ENCODE measurements around the gene MCM5. TPM values are rescaled to one million over a fixed set of nuclear protein-coding genes. Genes with fewer than 3 reads are reported as not detected.
"Not testable (repeated sequence)": the region's sequence is repeated elsewhere in the genome, so short reads cannot be mapped to it uniquely, and the experiment has no call there.

Gene MCM5
- polyA plus RNA-seq, 3 donors from 2014 or later, result 39.0 to 65.3 (median 45.7) TPM

DNA sequence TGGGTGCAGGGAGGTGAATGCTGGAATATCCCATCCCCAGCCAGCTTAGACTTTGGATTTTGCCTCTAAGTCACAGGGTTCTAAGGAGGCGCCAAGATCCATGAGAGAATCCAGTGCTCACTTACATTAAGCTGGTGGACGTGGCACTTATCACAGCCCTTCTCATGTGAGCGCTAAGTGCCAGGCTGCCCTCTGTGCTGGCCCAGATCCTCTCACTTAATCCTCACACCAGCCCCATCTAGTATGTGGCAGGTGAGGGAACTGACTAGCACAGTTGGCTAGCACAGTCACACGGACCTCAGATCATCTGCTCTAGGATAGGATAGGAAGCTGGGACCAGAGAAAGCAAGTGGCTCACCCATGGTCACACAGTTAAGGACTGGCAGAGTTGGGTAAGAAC lies 15.4 kb upstream of the MCM5 start:
- H3K9me3 Mint-ChIP-seq, result no peaks in the 10 kb centered on the region
- no peaks in the 10 kb centered on the region for H3K36me3 Mint-ChIP-seq
- no peak for DNase-seq
- no peak overlapping the region for H3K27ac Mint-ChIP-seq
- H3K4me3 Mint-ChIP-seq, result no peak overlapping the region
- peaks cover 8 to 12% of the 10 kb centered on the region in 2 donors for H3K4me1 Mint-ChIP-seq
- H3K27me3 Mint-ChIP-seq (ENCODE audit: low read depth in 3 of 3), result peaks cover 3 to 10% (median 3%) of the 10 kb centered on the region in 3 donors

DNA sequence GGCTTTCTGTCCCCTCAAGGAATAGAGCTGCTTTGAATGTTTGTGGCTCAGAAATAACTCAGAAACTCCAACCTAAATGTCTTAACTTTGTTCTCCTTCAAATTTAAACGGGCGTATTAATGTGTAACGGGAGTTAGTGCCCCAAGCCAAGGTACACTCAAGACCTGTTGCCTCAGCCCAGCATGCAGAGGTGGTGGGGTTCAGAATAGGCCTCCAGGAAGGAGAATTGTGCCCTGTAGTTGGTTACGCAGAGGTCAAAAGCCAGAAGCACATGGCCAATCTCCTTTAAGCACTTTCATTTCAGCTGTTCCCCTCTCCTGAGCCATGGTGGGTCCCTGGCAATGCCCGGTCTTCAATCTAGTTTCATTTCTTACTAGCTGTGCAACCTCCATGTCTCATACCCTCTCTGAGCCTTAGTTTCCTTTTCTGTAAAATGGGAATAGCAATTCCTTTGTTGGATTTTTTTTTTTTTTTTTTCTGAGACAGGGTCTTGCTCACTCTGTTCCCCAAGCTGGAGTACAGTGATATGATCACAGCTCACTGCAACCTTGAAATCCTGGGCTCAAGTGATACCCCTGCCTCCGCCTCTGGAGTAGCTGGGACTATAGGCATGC lies 14.9 kb upstream of the MCM5 start:
- no peaks in the 10 kb centered on the region for H3K36me3 Mint-ChIP-seq
- H3K27ac Mint-ChIP-seq, result no peak overlapping the region

DNA sequence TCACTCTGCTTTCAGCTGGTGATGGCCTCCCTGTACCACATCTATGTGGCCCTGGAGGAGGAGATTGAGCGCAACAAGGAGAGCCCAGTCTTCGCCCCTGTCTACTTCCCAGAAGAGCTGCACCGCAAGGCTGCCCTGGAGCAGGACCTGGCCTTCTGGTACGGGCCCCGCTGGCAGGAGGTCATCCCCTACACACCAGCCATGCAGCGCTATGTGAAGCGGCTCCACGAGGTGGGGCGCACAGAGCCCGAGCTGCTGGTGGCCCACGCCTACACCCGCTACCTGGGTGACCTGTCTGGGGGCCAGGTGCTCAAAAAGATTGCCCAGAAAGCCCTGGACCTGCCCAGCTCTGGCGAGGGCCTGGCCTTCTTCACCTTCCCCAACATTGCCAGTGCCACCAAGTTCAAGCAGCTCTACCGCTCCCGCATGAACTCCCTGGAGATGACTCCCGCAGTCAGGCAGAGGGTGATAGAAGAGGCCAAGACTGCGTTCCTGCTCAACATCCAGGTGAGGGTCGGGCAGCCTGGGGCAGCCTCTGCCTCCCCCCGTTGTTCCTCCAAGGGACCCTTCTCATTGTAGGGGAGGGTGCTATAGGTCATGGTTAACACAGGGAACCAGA lies 13.2 kb upstream of the MCM5 start:
- Mint-ChIP-seq H3K4me1 (peaks cover 1 to 2% of the 10 kb centered on the region in 2 donors), H3K27ac (no peak overlapping the region), H3K27me3 (ENCODE audit: low read depth in 3 of 3) (no peaks in the 10 kb centered on the region), H3K36me3 (no peaks in the 10 kb centered on the region), H3K9me3 (no peaks in the 10 kb centered on the region), H3K4me3 (no peak overlapping the region)
- no peak for DNase-seq

More for the DNA sequence above, 14.9 kb upstream of the MCM5 start:
- no peak overlapping the region for H3K4me3 Mint-ChIP-seq
- no peak for DNase-seq
- H3K9me3 Mint-ChIP-seq, result no peaks in the 10 kb centered on the region
- peaks cover under 1 to 8% (median under 1%) of the 10 kb centered on the region in 3 donors for H3K27me3 Mint-ChIP-seq (ENCODE audit: low read depth in 3 of 3)
- H3K4me1 Mint-ChIP-seq, result peaks cover 8 to 12% of the 10 kb centered on the region in 2 donors

DNA sequence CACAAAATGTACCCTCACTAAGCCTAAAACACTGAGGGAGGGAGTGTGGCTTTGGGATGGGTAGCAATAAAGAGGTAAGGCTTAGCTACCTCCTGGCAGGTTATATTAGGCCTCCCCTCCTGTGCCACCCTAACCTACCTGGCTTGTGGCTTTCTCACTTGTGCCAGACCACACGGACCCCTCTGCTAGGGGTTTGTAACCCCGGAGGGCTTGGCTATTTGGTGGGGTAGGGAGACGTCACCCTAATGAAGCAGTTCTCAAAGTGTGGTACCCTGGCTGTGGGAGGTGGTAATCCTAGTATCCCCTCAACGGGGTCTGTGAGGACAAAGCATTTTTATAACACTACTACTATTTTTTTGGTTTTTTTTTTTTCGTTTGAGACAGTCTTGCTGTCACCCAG lies 9.0 kb upstream of the MCM5 start:
- Mint-ChIP-seq H3K36me3 (peaks cover 0 to 7% (median 0%) of the 10 kb centered on the region in 3 donors), H3K4me3 (no peak overlapping the region), H3K9me3 (no peaks in the 10 kb centered on the region), H3K27ac (no peak overlapping the region), H3K4me1 (peaks cover 12% of the 10 kb centered on the region in 2 donors), H3K27me3 (ENCODE audit: low read depth in 3 of 3) (peaks cover 0 to 2% (median 0%) of the 10 kb centered on the region in 3 donors)
- DNase-seq, result no peak

DNA sequence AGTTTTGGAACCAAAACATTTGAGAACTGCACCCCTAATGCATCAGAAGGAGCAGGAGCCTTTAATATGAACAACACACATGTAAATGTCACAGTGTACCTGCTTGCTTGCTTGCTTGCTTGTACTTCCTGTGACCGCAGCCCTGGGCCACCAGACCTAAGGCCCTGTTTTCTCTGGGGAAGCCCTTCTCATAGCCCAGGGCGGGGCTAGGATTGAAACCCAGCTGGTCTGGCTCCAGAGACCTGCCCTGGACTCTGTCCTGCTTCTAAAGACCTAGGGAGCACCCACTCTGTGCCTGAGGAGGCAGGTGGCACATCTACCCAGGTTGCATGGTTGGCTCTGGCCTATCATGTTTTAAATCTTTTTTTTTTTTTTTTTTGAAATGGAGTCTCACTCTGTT lies 7.6 kb upstream of the MCM5 start:
- Mint-ChIP-seq H3K9me3 (no peaks in the 10 kb centered on the region), H3K27ac (no peak overlapping the region), H3K4me1 (peaks cover 12% of the 10 kb centered on the region in 2 donors), H3K4me3 (no peak overlapping the region), H3K27me3 (ENCODE audit: low read depth in 3 of 3) (peaks cover 0 to 5% (median 0%) of the 10 kb centered on the region in 3 donors), H3K36me3 (peaks cover 0 to 7% (median 0%) of the 10 kb centered on the region in 3 donors)
- no peak for DNase-seq

DNA sequence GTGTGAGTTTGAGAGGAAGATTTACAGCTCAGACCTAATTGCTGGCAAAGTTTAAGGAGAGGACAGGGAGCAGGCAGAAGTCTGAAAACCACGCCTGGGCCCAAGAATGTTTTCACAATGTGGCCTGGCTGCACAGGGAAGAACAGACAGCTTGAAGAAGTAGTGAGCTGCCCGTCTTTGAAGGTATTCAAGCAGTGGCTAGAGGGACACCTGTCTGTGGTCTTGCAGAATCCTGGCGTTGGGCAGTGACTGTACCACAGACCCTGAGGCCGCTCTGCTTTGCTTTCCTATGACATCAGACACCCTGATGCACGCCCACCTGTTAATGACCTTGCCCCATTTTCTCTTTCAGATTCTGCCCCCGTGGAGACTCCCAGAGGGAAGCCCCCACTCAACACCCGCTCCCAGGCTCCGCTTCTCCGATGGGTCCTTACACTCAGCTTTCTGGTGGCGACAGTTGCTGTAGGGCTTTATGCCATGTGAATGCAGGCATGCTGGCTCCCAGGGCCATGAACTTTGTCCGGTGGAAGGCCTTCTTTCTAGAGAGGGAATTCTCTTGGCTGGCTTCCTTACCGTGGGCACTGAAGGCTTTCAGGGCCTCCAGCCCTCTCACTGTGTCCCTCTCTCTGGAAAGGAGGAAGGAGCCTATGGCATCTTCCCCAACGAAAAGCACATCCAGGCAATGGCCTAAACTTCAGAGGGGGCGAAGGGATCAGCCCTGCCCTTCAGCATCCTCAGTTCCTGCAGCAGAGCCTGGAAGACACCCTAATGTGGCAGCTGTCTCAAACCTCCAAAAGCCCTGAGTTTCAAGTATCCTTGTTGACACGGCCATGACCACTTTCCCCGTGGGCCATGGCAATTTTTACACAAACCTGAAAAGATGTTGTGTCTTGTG lies 6.6 kb upstream of the MCM5 start:
- Mint-ChIP-seq H3K4me3 (peak overlapping the region in 4 of 5 donors; percentile 15 to 63 (median 30)), H3K4me1 (peaks cover 12% of the 10 kb centered on the region in 2 donors)

DNA sequence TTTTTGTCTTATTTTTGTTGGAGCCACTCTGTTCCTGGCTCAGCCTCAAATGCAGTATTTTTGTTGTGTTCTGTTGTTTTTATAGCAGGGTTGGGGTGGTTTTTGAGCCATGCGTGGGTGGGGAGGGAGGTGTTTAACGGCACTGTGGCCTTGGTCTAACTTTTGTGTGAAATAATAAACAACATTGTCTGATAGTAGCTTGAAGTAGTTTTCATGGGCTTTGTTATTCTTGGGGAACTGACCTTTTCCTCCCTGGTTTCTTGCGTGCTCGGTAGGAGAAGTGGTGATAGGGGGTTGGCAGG lies 6.0 kb upstream of the MCM5 start:
- H3K36me3 Mint-ChIP-seq, result peaks cover 0 to 7% (median 0%) of the 10 kb centered on the region in 3 donors
- H3K9me3 Mint-ChIP-seq, result no peaks in the 10 kb centered on the region
- peaks cover 12 to 13% of the 10 kb centered on the region in 2 donors for H3K4me1 Mint-ChIP-seq
- H3K4me3 Mint-ChIP-seq, result peak overlapping the region; percentile 15 to 63 (median 35)
- peak in 2 of 3 donors; percentile 9 for DNase-seq
- H3K27me3 Mint-ChIP-seq (ENCODE audit: low read depth in 3 of 3), result peaks cover 0 to 5% (median 2%) of the 10 kb centered on the region in 3 donors
- peak overlapping the region; percentile 65 to 89 (median 86) for H3K27ac Mint-ChIP-seq

More for the DNA sequence above, 6.6 kb upstream of the MCM5 start:
- peaks cover 0 to 5% (median 0%) of the 10 kb centered on the region in 3 donors for H3K27me3 Mint-ChIP-seq (ENCODE audit: low read depth in 3 of 3)
- H3K36me3 Mint-ChIP-seq, result peaks cover 0 to 7% (median 0%) of the 10 kb centered on the region in 3 donors
- no peaks in the 10 kb centered on the region for H3K9me3 Mint-ChIP-seq
- peak overlapping the region; percentile 65 to 89 (median 86) for H3K27ac Mint-ChIP-seq
- no peak for DNase-seq

DNA sequence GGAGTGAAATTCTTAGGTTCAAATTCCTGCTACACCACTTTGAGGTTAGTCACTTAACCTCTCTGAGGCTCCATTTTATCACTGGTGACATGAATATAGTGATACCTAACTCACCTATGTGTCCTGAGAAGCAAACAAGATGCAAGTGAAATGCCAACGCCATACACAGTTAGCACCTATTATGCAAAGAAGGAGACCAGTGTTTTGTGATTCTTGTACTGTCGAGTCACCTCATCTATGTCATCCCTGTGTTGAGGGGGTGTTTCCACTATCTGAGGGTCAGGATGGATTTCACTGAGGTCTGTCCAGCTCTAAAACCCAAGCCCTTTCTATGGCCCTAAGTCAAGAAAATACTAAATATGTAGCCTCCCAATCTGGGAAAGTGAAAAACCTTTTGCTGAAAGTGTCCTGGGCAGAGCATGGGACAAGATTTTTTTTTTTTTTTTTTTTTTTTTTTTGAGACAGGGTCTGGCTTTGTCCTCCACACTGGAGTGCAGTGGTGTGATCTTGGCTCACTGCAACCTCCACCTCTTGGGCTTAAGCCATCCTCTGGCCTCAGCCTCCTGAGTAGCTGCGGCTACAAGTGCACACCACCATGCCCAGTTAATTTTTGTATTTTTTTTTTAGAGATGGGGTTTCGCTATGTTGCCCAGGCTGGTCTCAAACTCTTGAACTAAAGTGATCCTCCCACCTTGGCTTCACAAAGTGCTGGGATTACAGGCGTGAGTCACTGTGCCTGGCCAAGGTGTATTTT lies 5.0 kb upstream of the MCM5 start:
- Mint-ChIP-seq H3K9me3 (no peaks in the 10 kb centered on the region), H3K36me3 (peaks cover 0 to 7% (median 0%) of the 10 kb centered on the region in 3 donors), H3K4me1 (peaks cover 19 to 20% of the 10 kb centered on the region in 2 donors), H3K4me3 (no peak overlapping the region), H3K27me3 (ENCODE audit: low read depth in 3 of 3) (peaks cover 6 to 12% (median 6%) of the 10 kb centered on the region in 3 donors), H3K27ac (peak overlapping the region in 2 of 6 donors; percentile 58 to 89)
- DNase-seq, result no peak

DNA sequence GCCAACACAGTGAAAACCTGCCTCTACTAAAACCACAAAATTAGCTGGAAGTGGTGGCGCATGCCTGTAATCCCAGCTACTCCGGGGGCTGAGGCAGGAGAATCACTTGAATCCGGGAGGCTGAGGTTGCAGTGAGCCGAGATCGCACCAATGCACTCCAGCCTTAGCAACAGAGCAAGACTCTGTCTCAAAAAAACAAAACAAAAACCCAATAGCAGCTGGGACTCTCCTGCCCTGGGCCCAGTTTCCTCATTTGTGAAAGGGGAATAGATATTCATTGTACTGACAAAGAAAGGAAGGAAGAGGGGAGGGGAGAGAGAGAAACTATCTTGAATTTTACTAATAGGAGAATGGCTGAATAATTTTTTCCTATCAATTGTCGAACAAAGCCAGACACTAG lies 3.3 kb upstream of the MCM5 start:
- H3K9me3 Mint-ChIP-seq, H3K4me3 Mint-ChIP-seq, DNase-seq, H3K36me3 Mint-ChIP-seq: not testable (repeated sequence)
- peaks cover 6 to 14% (median 7%) of the 10 kb centered on the region in 3 donors for H3K27me3 Mint-ChIP-seq (ENCODE audit: low read depth in 3 of 3)
- H3K27ac Mint-ChIP-seq, result peak overlapping the region in 1 of 6 donors; percentile 34
- H3K4me1 Mint-ChIP-seq, result peaks cover 30 to 31% of the 10 kb centered on the region in 2 donors

DNA sequence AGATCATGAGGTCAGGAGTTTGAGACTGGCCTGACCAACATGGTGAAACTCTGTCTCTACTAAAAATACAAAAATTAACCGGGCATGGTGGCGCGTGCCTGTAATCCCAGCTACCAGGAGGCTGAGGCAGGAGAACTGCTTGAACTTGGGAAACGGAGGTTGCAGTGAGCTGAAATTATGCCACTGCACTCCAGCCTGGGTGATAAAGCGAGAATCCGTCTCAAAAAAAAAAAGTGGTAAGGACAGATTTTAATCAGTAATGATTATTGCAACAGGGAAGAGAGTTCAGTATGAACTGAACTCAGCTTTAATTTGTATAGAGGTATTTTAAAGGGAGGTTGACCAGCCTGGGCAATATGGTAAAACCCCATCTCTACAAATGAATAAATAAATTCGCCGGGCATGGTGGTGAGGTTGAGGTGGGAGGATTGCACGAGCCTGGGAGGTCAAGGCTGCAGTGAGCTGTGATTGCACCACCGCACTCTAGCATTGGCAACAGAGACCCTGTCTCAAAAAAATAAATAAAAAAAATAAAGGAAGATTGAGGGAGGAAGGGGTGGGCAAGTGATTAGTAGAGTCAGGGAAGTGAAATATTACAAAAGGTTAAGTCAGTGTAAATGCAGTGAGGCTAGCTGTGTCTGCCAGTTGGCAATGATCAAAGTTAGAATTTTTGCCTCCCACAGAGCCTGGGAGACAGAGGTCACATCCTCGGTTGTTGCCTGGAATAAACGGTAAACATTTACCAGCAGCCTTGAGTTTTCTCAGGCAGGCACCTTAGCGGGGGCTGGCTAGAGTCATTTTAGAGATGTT lies 2.6 kb upstream of the MCM5 start:
- peak overlapping the region in 1 of 6 donors; percentile 34 for H3K27ac Mint-ChIP-seq
- no peaks in the 10 kb centered on the region for H3K9me3 Mint-ChIP-seq
- H3K4me3 Mint-ChIP-seq, result no peak overlapping the region
- H3K27me3 Mint-ChIP-seq (ENCODE audit: low read depth in 3 of 3), result peaks cover 6 to 14% (median 7%) of the 10 kb centered on the region in 3 donors
- no peak for DNase-seq
- H3K4me1 Mint-ChIP-seq, result peaks cover 32 to 35% of the 10 kb centered on the region in 2 donors
- peaks cover 0 to 9% (median 7%) of the 10 kb centered on the region in 3 donors for H3K36me3 Mint-ChIP-seq

DNA sequence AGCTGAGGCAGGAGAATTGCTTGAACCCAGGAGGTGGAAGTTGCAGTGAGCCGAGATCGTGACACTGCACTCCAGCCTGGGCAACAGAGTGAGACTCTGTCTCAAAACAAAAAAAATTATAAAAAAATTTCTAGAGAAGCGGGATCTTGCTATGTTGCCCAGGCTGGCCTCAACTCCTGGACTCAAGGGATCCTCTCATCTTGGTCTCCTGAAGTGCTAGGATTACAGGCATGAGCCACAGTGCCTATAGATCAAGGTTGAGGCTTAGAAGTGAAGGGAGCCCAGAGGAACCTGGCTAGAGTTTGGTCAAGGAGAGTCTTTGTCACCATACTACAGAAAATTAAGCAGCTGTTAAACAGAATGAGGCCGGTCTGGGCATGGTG lies 1.4 kb upstream of the MCM5 start:
- DNase-seq, result no peak
- Mint-ChIP-seq H3K9me3 (no peaks in the 10 kb centered on the region), H3K27me3 (ENCODE audit: low read depth in 3 of 3) (peaks cover 6 to 12% (median 7%) of the 10 kb centered on the region in 3 donors), H3K27ac (peak overlapping the region in 5 of 6 donors; percentile 53 to 77 (median 64)), H3K4me1 (peaks cover 30 to 37% of the 10 kb centered on the region in 2 donors), H3K4me3 (peak overlapping the region; percentile 75 to 99 (median 99)), H3K36me3 (peaks cover 4 to 14% (median 4%) of the 10 kb centered on the region in 3 donors)

DNA sequence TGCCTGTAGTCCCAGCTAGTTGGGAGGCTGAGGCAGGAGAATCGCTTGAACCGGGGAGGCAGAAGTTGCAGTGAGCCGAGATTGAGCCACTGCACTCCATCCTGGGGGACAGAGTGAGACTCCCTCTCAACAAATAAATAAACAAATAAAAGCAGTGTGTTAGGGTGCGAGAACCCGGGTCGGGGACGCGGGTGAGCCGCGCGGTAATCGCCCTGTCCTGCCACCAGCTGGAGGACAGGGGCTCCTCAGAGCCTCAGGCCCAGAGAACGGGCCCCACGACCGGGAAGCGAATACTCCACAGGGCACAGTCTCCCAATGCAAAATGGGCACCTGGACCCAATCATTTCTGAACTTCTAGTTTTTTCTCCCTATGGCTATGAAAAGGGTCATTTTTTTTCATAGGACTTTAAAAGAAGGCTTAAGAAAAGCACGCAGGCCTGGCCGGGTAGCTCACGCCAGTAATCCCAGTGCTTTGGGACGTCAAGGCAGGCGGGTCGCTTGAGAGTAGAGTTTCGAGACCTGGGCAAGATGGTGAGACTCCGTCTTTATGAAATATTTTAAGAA lies 744 bp upstream of the MCM5 start:
- H3K9me3 Mint-ChIP-seq, result no peaks in the 10 kb centered on the region

More for the DNA sequence above, 744 bp upstream of the MCM5 start:
- peaks cover 25 to 31% of the 10 kb centered on the region in 2 donors for H3K4me1 Mint-ChIP-seq
- peak overlapping the region; percentile 98 to 99 (median 99) for H3K4me3 Mint-ChIP-seq
- no peak for DNase-seq
- H3K27me3 Mint-ChIP-seq (ENCODE audit: low read depth in 3 of 3), result peaks cover 6 to 12% (median 7%) of the 10 kb centered on the region in 3 donors
- H3K27ac Mint-ChIP-seq, result peak overlapping the region; percentile 82 to 97 (median 92)
- H3K36me3 Mint-ChIP-seq, result peaks cover 0 to 18% (median 4%) of the 10 kb centered on the region in 3 donors

Data from immature natural killer cell (primary cell).